Measurements from ENCODE around the gene SUSD4. TPM values are rescaled to one million over a fixed set of nuclear protein-coding genes. Genes with fewer than 3 reads are reported as not detected.

The SUSD4 gene
- total RNA-seq, 1 donor from 2014 or later = 0.84 TPM

DNA sequence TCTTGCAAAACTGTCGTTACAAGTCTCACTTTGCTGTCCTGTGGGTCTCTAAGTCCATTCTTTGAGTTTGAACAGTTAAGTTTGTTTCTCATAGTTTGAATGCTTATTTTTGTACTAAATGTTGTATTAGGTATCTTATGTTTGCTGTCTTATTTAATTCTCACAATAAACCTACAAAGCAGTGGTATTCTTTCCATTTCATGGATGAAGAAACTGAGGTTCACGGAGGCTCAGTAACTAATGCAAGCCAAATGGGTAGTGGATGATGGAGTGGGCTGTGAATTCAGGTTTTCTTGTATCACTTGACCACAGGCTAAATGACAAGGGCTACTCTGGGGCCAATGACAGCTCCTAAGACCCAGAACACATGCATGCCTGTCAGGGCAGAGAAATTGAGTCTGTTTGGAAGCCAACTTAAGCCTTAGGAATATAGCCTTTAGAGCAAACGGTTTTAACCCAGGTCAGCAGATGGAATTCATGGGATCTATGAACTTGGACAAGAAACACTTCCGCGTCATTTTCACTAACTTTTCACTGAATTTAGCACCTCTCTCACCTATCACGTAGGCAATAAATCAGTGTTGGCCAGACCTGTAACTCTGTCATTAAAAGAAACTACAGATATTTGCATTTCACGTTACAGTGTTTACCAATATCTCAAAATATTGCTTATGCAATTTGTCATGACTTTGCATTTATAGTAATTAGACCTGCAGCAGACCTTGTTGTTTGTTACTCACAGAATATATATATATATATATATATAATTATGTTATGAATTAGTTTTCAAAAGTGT, 153.8 kb downstream of the SUSD4 start:
- Histone ChIP-seq H3K36me3 (ENCODE audit: control insufficient read depth, insufficient read depth, low read length) (no peaks in the 10 kb centered on the region), H3K4me3 (ENCODE audit: low read depth, low read length) (no peak overlapping the region), H3K27me3 (ENCODE audit: control insufficient read depth, insufficient read depth, low read length) (no peaks in the 10 kb centered on the region)
- TF ChIP-seq, protein P1, sequence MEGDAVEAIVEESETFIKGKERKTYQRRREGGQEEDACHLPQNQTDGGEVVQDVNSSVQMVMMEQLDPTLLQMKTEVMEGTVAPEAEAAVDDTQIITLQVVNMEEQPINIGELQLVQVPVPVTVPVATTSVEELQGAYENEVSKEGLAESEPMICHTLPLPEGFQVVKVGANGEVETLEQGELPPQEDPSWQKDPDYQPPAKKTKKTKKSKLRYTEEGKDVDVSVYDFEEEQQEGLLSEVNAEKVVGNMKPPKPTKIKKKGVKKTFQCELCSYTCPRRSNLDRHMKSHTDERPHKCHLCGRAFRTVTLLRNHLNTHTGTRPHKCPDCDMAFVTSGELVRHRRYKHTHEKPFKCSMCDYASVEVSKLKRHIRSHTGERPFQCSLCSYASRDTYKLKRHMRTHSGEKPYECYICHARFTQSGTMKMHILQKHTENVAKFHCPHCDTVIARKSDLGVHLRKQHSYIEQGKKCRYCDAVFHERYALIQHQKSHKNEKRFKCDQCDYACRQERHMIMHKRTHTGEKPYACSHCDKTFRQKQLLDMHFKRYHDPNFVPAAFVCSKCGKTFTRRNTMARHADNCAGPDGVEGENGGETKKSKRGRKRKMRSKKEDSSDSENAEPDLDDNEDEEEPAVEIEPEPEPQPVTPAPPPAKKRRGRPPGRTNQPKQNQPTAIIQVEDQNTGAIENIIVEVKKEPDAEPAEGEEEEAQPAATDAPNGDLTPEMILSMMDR (IDR thresholded peaks at IDR 0.05; ENCODE audit: insufficient read depth, low read length, poor library complexity, severe bottlenecking) = no peak
- no peak for DNase-seq (ENCODE audit: low read depth)

GRCh38 chr1:223209293-223209898, 154.6 kb downstream of the SUSD4 start:
- DNase-seq (ENCODE audit: low read depth) = no peak
- no peaks in the 10 kb centered on the region for H3K27me3 ChIP-seq (ENCODE audit: control insufficient read depth, insufficient read depth, low read length)
- no peak overlapping the region for H3K4me3 ChIP-seq (ENCODE audit: low read depth, low read length)
- TF ChIP-seq, protein P1 (IDR thresholded peaks at IDR 0.05; ENCODE audit: insufficient read depth, low read length, poor library complexity, severe bottlenecking) = no peak
- no peaks in the 10 kb centered on the region for H3K36me3 ChIP-seq (ENCODE audit: control insufficient read depth, insufficient read depth, low read length)

GRCh38 chr1:223208164-223209076, 155.6 kb downstream of the SUSD4 start:
- Histone ChIP-seq H3K36me3 (ENCODE audit: control insufficient read depth, insufficient read depth, low read length) (no peaks in the 10 kb centered on the region), H3K27me3 (ENCODE audit: control insufficient read depth, insufficient read depth, low read length) (no peaks in the 10 kb centered on the region), H3K4me3 (ENCODE audit: low read depth, low read length) (no peak overlapping the region)
- no peak for DNase-seq (ENCODE audit: low read depth)
- TF ChIP-seq, protein P1 (IDR thresholded peaks at IDR 0.05; ENCODE audit: insufficient read depth, low read length, poor library complexity, severe bottlenecking) = no peak

DNA sequence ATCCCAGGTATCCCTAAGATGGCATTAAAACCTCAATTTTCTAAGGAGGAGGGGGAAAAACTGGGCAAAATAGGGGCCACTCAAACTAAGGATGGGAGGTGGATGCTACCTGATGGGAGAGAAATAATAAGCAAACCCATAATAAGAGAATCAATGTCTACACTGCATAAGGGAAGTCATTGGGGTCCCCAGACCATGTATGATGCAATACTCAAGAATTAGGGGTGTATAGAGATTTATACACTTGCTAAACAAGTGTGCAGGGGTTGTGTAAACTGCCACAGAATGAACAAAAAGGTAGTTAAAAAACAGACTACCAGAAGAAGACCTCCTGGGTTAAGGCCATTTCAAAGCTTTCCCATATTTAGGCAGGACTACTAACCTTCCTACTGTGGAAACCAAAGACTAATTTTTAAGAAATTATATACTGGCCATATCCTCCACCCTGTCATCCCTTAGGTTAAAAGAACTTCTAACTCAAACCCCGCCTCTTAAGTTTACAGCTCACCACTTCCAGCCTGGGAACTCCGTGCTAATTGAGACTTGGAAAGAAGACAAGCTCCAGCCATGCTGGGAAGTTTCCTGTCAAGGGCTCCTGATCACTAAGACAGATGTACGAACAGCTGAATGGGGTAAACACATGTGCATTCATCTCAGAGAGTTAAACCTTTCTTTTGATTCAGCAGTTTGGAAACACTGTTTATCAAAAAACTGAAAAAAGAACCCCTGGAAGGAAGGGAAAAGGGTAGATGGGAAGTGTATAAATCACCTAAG, 156.5 kb downstream of the SUSD4 start:
- Histone ChIP-seq H3K4me3 (ENCODE audit: low read depth, low read length) (no peak overlapping the region), H3K27me3 (ENCODE audit: control insufficient read depth, insufficient read depth, low read length) (no peaks in the 10 kb centered on the region), H3K36me3 (ENCODE audit: control insufficient read depth, insufficient read depth, low read length) (no peaks in the 10 kb centered on the region)
- TF ChIP-seq, protein P1 (IDR thresholded peaks at IDR 0.05; ENCODE audit: insufficient read depth, low read length, poor library complexity, severe bottlenecking) = no peak
- DNase-seq (ENCODE audit: low read depth) = no peak

DNA sequence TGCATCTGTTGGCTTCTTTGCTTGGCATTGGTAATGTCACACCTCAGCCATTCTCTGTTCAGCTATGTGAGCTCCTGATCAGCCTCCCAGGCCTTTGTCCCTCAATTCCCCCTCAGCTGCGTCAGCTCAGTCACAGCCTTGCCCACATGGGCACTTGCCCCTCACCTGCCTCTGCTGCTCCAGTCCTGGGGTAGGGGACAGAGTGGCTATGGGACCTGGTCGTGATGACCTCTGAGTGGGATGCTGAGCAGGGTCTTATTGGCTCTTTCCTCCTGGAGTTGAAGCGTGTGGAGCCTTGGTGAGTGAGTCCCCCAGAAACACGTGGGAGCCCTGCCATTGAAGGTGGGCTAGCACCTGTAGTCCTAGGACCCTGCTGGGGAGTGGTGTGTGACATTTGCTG, 159.6 kb downstream of the SUSD4 start:
- Histone ChIP-seq H3K27me3 (ENCODE audit: control insufficient read depth, insufficient read depth, low read length) (no peaks in the 10 kb centered on the region), H3K36me3 (ENCODE audit: control insufficient read depth, insufficient read depth, low read length) (no peaks in the 10 kb centered on the region), H3K4me3 (ENCODE audit: low read depth, low read length) (no peak overlapping the region)
- TF ChIP-seq, protein P1 (IDR thresholded peaks at IDR 0.05; ENCODE audit: insufficient read depth, low read length, poor library complexity, severe bottlenecking) = no peak
- no peak for DNase-seq (ENCODE audit: low read depth)
